Measurements from ENCODE around the gene PDHA1.

The PDHA1 gene

DNA sequence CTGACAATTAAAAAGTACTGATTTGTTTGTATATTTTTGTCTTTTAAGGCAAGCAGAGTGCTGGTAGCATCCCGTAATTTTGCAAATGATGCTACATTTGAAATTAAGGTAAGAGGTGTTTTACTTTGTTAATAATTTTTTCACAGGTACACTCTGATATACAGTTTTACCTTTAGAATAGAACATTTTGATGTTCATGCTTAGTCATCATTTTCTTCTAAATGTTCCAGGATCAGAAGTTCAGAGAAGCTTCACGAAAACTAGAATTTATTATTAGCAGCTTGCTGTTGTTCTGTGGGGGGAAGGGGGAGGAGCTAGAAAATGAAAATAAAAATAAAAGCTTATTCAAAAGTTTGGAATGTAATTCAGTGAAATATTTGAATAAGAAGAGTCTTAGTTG, 5.5 kb downstream of the PDHA1 start:
- H3K4me3 Mint-ChIP-seq = no peak overlapping the region
- no peak overlapping the region for H3K27ac Mint-ChIP-seq
- no peaks in the 10 kb centered on the region for H3K27me3 Mint-ChIP-seq (ENCODE audit: low read depth)
- H3K4me1 Mint-ChIP-seq = peaks cover 6% of the 10 kb centered on the region
- peaks cover 4% of the 10 kb centered on the region for H3K9me3 Mint-ChIP-seq
- no peak for TF ChIP-seq CTCF (IDR thresholded peaks at IDR 0.05; ENCODE audit: unreplicated experiment in 3 of 3)
- H3K36me3 Mint-ChIP-seq (ENCODE audit: low read depth) = peaks cover 32% of the 10 kb centered on the region

DNA sequence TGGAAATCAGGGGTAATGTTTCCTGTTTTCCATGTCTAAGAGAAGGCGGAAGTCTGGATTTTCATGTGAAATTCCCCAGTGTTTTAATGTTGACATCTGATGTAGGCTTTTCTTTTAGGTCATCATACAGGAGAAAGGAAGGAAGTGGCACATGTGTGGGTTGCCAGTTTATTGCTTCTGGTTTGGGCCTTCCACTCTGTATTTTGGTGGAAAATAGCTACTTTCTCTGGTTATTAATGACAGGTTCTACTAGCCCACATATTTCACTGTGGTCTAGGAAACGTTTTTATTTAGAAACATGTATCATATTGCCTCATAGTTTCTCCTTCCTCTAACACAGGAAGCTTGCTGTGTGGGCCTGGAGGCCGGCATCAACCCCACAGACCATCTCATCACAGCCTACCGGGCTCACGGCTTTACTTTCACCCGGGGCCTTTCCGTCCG, 7.2 kb downstream of the PDHA1 start:
- no peak for TF ChIP-seq CTCF (IDR thresholded peaks at IDR 0.05; ENCODE audit: unreplicated experiment in 3 of 3)
- no peak overlapping the region for H3K4me3 Mint-ChIP-seq
- H3K27me3 Mint-ChIP-seq (ENCODE audit: low read depth) = no peaks in the 10 kb centered on the region

GRCh38 chrX:19354625-19355024, 10.9 kb downstream of the PDHA1 start:
- H3K27me3 Mint-ChIP-seq (ENCODE audit: low read depth) = no peaks in the 10 kb centered on the region
- H3K36me3 Mint-ChIP-seq (ENCODE audit: low read depth) = peaks cover 60% of the 10 kb centered on the region
- H3K4me1 Mint-ChIP-seq = no peaks in the 10 kb centered on the region
- H3K9me3 Mint-ChIP-seq = peaks cover 6% of the 10 kb centered on the region
- H3K27ac Mint-ChIP-seq = no peak overlapping the region
- TF ChIP-seq CTCF (IDR thresholded peaks at IDR 0.05; ENCODE audit: unreplicated experiment in 3 of 3) = no peak
- no peak overlapping the region for H3K4me3 Mint-ChIP-seq

More for the DNA sequence above, 7.2 kb downstream of the PDHA1 start:
- Mint-ChIP-seq H3K27ac (no peak overlapping the region), H3K9me3 (peaks cover 4% of the 10 kb centered on the region), H3K36me3 (ENCODE audit: low read depth) (peaks cover 41% of the 10 kb centered on the region), H3K4me1 (peaks cover 6% of the 10 kb centered on the region)

DNA sequence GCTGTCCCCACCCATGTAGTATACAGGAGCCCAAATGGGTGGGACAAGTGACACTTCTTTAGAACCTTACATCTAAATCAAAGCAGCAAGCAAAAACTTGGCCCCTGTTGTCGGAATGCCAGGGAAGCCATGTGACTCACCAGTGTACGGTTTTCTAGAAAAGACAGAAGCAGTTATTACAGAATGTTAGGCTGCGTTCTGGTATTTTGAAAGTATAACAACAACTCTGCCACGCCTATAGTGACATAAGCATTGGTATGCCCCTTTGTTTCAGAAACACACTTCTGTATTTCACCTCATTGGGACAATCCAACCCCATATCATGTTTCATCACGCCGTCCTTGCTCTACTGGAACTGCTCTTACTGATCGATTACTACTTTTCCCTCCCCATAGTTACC, 14.8 kb downstream of the PDHA1 start:
- H3K36me3 Mint-ChIP-seq (ENCODE audit: low read depth) = peaks cover 47% of the 10 kb centered on the region
- H3K27me3 Mint-ChIP-seq (ENCODE audit: low read depth) = no peaks in the 10 kb centered on the region
- TF ChIP-seq CTCF (IDR thresholded peaks at IDR 0.05; ENCODE audit: unreplicated experiment in 3 of 3) = no peak
- H3K4me1 Mint-ChIP-seq = no peaks in the 10 kb centered on the region
- no peak overlapping the region for H3K4me3 Mint-ChIP-seq
- H3K27ac Mint-ChIP-seq = no peak overlapping the region
- peaks cover 2% of the 10 kb centered on the region for H3K9me3 Mint-ChIP-seq

DNA sequence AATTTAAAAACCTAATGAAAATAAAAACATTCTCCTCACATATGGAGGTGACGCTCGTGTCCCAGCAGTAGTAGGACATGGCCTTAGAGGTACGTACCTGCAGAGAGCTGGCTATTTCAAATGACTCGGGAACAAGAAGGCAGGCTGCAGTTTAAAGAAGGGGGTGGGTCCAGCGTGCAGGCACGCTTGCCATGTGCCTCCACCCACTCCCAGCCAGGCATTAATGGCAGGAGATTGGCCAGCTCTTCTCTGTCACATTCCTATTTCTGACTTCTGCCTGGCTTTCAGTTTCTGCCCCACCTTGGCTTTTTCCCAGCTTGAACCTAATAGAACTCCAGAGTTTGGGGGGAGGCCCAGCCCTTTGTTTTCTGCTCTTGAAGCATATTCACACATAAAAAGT, 17.2 kb downstream of the PDHA1 start:
- H3K27me3 Mint-ChIP-seq (ENCODE audit: low read depth) = no peaks in the 10 kb centered on the region
- no peak for TF ChIP-seq CTCF (IDR thresholded peaks at IDR 0.05; ENCODE audit: unreplicated experiment in 3 of 3)
- H3K4me1 Mint-ChIP-seq = no peaks in the 10 kb centered on the region
- H3K27ac Mint-ChIP-seq = no peak overlapping the region
- H3K36me3 Mint-ChIP-seq (ENCODE audit: low read depth) = peaks cover 46% of the 10 kb centered on the region
- H3K4me3 Mint-ChIP-seq = no peak overlapping the region
- peaks cover 2% of the 10 kb centered on the region for H3K9me3 Mint-ChIP-seq

GRCh38 chrX:19361701-19362100, 18.0 kb downstream of the PDHA1 start:
- no peak for TF ChIP-seq CTCF (IDR thresholded peaks at IDR 0.05; ENCODE audit: unreplicated experiment in 3 of 3)
- H3K36me3 Mint-ChIP-seq (ENCODE audit: low read depth) = peaks cover 45% of the 10 kb centered on the region
- H3K27me3 Mint-ChIP-seq (ENCODE audit: low read depth) = no peaks in the 10 kb centered on the region
- H3K9me3 Mint-ChIP-seq = peaks cover 4% of the 10 kb centered on the region
- no peak overlapping the region for H3K4me3 Mint-ChIP-seq
- H3K27ac Mint-ChIP-seq = no peak overlapping the region
- H3K4me1 Mint-ChIP-seq = no peaks in the 10 kb centered on the region
